H1 (cell line): ENCODE measurements around the gene C5. TPM values are rescaled to one million over a fixed set of nuclear protein-coding genes. Genes with fewer than 3 reads are reported as not detected.

Experiments used
- CTCF ChIA-PET: fragments of 300-600 bp; sonication (Branson Sonifier 250); formaldehyde crosslinking; loops from one replicate; lab custom pipeline; 2021; ENCODE audit not compliant: partially characterized antibody; lab: Charles Lee
- POLR2A ChIA-PET: fragments of 300-600 bp; sonication (Branson Sonifier 250); formaldehyde crosslinking; loops from one replicate; lab custom pipeline; 2021; ENCODE audit warnings: inconsistent platforms; ENCODE audit not compliant: partially characterized antibody; lab: Charles Lee
- DNase-seq, 2 experiments: peaks; one replicate each; pipeline versions ENCODE4 v3.0.0 to v3.0.0-alpha.2; 2010 to 2022; ENCODE audit warnings: low spot score in 2 of 2, low read depth in 1 of 2, mixed read lengths in 1 of 2
- FAIRE-seq: peaks from 2 replicates; lab custom pipeline; 2011; peaks lifted over from hg19 to GRCh38; lab: Jason Lieb, UNC
- H2AFZ ChIP-seq: 2 replicates; pipeline ENCODE4 v1.8.1; 2012; ENCODE audit warnings: low read length, inconsistent platforms
- H2AK5ac ChIP-seq: 2 replicates; pipeline ENCODE4 v1.6.1; 2013; ENCODE audit warnings: low read depth, low read length
- H2BK120ac ChIP-seq: replicated peaks from 2 replicates; pipeline ENCODE3; 2013; ENCODE audit warnings: low read depth, low read length, inconsistent platforms
- H2BK12ac ChIP-seq: 2 replicates; pipeline ENCODE4 v1.6.1; 2013; ENCODE audit warnings: low read depth, low read length
- H2BK15ac ChIP-seq: 2 replicates; pipeline ENCODE4 v1.6.1; 2013; ENCODE audit warnings: low read length
- H2BK20ac ChIP-seq: 2 replicates; pipeline ENCODE4 v1.6.1; 2013; ENCODE audit warnings: low read length
- H2BK5ac ChIP-seq: 2 replicates; pipeline ENCODE4 v1.6.1; 2013; ENCODE audit warnings: low read depth, low read length
- H3K14ac ChIP-seq: 2 replicates; pipeline ENCODE4 v1.6.1; 2013; ENCODE audit warnings: inconsistent platforms; ENCODE audit not compliant: insufficient read length
- H3K18ac ChIP-seq: 2 replicates; pipeline ENCODE4 v1.6.1; 2013; ENCODE audit warnings: low read length; ENCODE audit errors: extremely low read depth
- H3K23ac ChIP-seq: 2 replicates; pipeline ENCODE4 v1.6.1; 2013; ENCODE audit warnings: inconsistent platforms; ENCODE audit not compliant: insufficient read length
- H3K23me2 ChIP-seq: 2 replicates; pipeline ENCODE4 v1.6.1; 2013; ENCODE audit warnings: low read depth, low read length
- H3K27ac ChIP-seq: 2 replicates; pipeline ENCODE4 v1.6.1; 2011; ENCODE audit warnings: low read depth, low read length, inconsistent platforms
- H3K27me3 ChIP-seq, 4 experiments: replicated peaks in 1 of 4; 1 replicate in 1 of 4; 2 replicates in 3 of 4; pipeline versions ENCODE4 v1.6.1 to v1.8.1; 2011 to 2013; ENCODE audit warnings: low read length in 3 of 4, mild to moderate bottlenecking in 3 of 4, inconsistent platforms in 2 of 4, mixed read lengths in 2 of 4, moderate library complexity in 1 of 4; ENCODE audit not compliant: control insufficient read depth in 3 of 4, insufficient read depth in 3 of 4; ENCODE audit errors: extremely low read depth in 1 of 4
- H3K36me3 ChIP-seq, 4 experiments: 2 replicates each; pipeline versions ENCODE4 v1.6.1 to v1.8.1; 2011 to 2013; ENCODE audit warnings: mild to moderate bottlenecking in 4 of 4, low read length in 3 of 4, moderate library complexity in 2 of 4, control low read depth in 1 of 4, inconsistent platforms in 1 of 4; ENCODE audit not compliant: insufficient read depth in 4 of 4, control insufficient read depth in 2 of 4
- H3K4ac ChIP-seq: replicated peaks from 2 replicates; pipeline ENCODE3; 2013; ENCODE audit warnings: low read length, low read depth, mixed read lengths, inconsistent platforms; ENCODE audit not compliant: insufficient read length
- H3K4me1 ChIP-seq, 4 experiments: replicated peaks in 1 of 4; 1 replicate in 1 of 4; 2 replicates in 3 of 4; pipeline versions ENCODE4 v1.6.1 to v1.8.1; 2011 to 2013; ENCODE audit warnings: low read length in 3 of 4, inconsistent platforms in 2 of 4, mixed read lengths in 1 of 4; ENCODE audit not compliant: insufficient read depth in 4 of 4, control insufficient read depth in 3 of 4
- H3K4me2 ChIP-seq, 2 experiments: 2 replicates each; pipeline versions ENCODE4 v1.6.1 to v1.8.1; 2011 to 2013; ENCODE audit warnings: low read depth in 2 of 2, low read length in 2 of 2, control low read depth in 1 of 2, inconsistent platforms in 1 of 2, mild to moderate bottlenecking in 1 of 2; ENCODE audit not compliant: insufficient read depth in 1 of 2
- H3K4me3 ChIP-seq, 4 experiments: fragments of 200-600, 300-600 bp in 1 of 4; sonication (generic), shearing (Covaris generic), sonication (Bioruptor Twin) in 1 of 4; 2 replicates each; pipeline versions ENCODE4 v1.5.1 to v1.8.1; 2011 to 2016; ENCODE audit warnings: low read length in 4 of 4, low read depth in 3 of 4, control low read depth in 2 of 4, inconsistent platforms in 2 of 4, mild to moderate bottlenecking in 2 of 4, mixed read lengths in 1 of 4, moderate library complexity in 1 of 4; ENCODE audit not compliant: insufficient read depth in 2 of 4; ENCODE audit errors: extremely low read depth in 1 of 4
- H3K56ac ChIP-seq: replicated peaks from 2 replicates; pipeline ENCODE3; 2013; ENCODE audit warnings: low read depth, mild to moderate bottlenecking, mixed read lengths, low read length, inconsistent platforms; ENCODE audit not compliant: insufficient read length
- H3K79me1 ChIP-seq: 2 replicates; pipeline ENCODE4 v1.6.1; 2013; ENCODE audit warnings: low read depth, low read length, control low read depth
- H3K79me2 ChIP-seq, 2 experiments: 2 replicates each; pipeline versions ENCODE4 v1.6.1 to v1.8.1; 2012 to 2013; ENCODE audit warnings: low read length in 2 of 2, mild to moderate bottlenecking in 2 of 2, inconsistent platforms in 1 of 2; ENCODE audit not compliant: insufficient read depth in 2 of 2, control insufficient read depth in 1 of 2
- H3K9ac ChIP-seq, 4 experiments: replicated peaks in 1 of 4; 1 replicate in 1 of 4; 2 replicates in 3 of 4; pipeline versions ENCODE4 v1.6.1 to v1.8.1; 2011 to 2013; ENCODE audit warnings: low read depth in 3 of 4, low read length in 3 of 4, control low read depth in 2 of 4, mild to moderate bottlenecking in 2 of 4, moderate library complexity in 2 of 4, inconsistent platforms in 1 of 4; ENCODE audit errors: extremely low read depth in 1 of 4
- H3K9me3 ChIP-seq, 2 experiments: 2 replicates each; pipeline versions ENCODE4 v1.6.1 to v1.8.1; 2012 to 2013; ENCODE audit warnings: mild to moderate bottlenecking in 2 of 2, moderate library complexity in 2 of 2, control low read depth in 1 of 2, inconsistent platforms in 1 of 2, low read depth in 1 of 2, low read length in 1 of 2, mixed read lengths in 1 of 2; ENCODE audit not compliant: insufficient read depth in 2 of 2
- H4K20me1 ChIP-seq, 2 experiments: replicated peaks in 1 of 2; 2 replicates each; pipeline versions ENCODE3 to v1.8.1; 2011 to 2013; ENCODE audit warnings: inconsistent platforms in 2 of 2, low read length in 2 of 2, mild to moderate bottlenecking in 1 of 2; ENCODE audit not compliant: insufficient read depth in 2 of 2, control insufficient read depth in 1 of 2
- H4K5ac ChIP-seq: 2 replicates; pipeline ENCODE4 v1.6.1; 2013; ENCODE audit warnings: low read length, low read depth, mixed read lengths, inconsistent platforms; ENCODE audit not compliant: insufficient read length
- H4K8ac ChIP-seq: 2 replicates; pipeline ENCODE4 v1.8.0; 2013; ENCODE audit warnings: mild to moderate bottlenecking, moderate library complexity, low read length, inconsistent platforms; ENCODE audit not compliant: insufficient read depth; ENCODE audit errors: extremely low read depth
- H4K91ac ChIP-seq: replicated peaks from 2 replicates; pipeline ENCODE3; 2013; ENCODE audit warnings: low read length, mixed read lengths, inconsistent platforms; ENCODE audit not compliant: insufficient read length
- BRCA1 ChIP-seq: IDR thresholded peaks from 2 replicates; pipeline ENCODE4 v1.6.1; 2012; ENCODE audit warnings: low read depth, low read length, improper control_type of control experiment
- KDM1A ChIP-seq: fragments of 200-600, 300-600 bp; sonication (generic); IDR thresholded peaks from 2 replicates; pipeline ENCODE4 v1.7.1; 2016; ENCODE audit warnings: mild to moderate bottlenecking, low read length, borderline replicate concordance
- MAFK ChIP-seq: IDR thresholded peaks from 2 replicates; pipeline ENCODE4 v1.6.1; 2012; ENCODE audit warnings: low read depth, mild to moderate bottlenecking, improper control_type of control experiment, low read length
- POU5F1 ChIP-seq: IDR thresholded peaks from 2 replicates; pipeline ENCODE4 v1.6.1; 2011; ENCODE audit warnings: low read depth, mild to moderate bottlenecking, low read length, moderate library complexity
- RAD21 ChIP-seq, 2 experiments: IDR thresholded peaks in 1 of 2; conservative IDR thresholded peaks in 1 of 2; 2 replicates each; pipeline ENCODE4 v1.6.1; 2011; ENCODE audit warnings: low read depth in 2 of 2, low read length in 2 of 2, improper control_type of control experiment in 1 of 2, inconsistent platforms in 1 of 2, mild to moderate bottlenecking in 1 of 2, moderate library complexity in 1 of 2
- RFX5 ChIP-seq: IDR thresholded peaks from 2 replicates; pipeline ENCODE4 v1.6.1; 2011; ENCODE audit warnings: low read depth, low read length, improper control_type of control experiment, borderline replicate concordance
- SRF ChIP-seq: IDR thresholded peaks from 2 replicates; pipeline ENCODE4 v1.6.1; 2011; ENCODE audit warnings: mild to moderate bottlenecking, low read depth, low read length, moderate library complexity
- TAF1 ChIP-seq: IDR thresholded peaks from 2 replicates; pipeline ENCODE4 v1.6.1; 2011; ENCODE audit warnings: mild to moderate bottlenecking, low read depth, low read length
- TAF7 ChIP-seq: optimal IDR thresholded peaks from 2 replicates; pipeline ENCODE3; 2011; ENCODE audit warnings: low read depth, mild to moderate bottlenecking, inconsistent platforms, low read length, moderate library complexity, borderline replicate concordance
- TCF12 ChIP-seq: IDR thresholded peaks from 2 replicates; pipeline ENCODE4 v1.6.1; 2011; ENCODE audit warnings: low read depth, mild to moderate bottlenecking, low read length
- WGBS, 2 experiments: shearing (Covaris generic) in 1 of 2; methylation state at CpG; one replicate each; pipeline versions ENCODE4 v1.1.6 to v1.1.7; 2013 to 2015; ENCODE audit warnings: low lambda C conversion rate in 2 of 2, mixed read lengths in 2 of 2, inconsistent platforms in 1 of 2, low coverage in 1 of 2, missing lambda C conversion rate in 1 of 2; ENCODE audit not compliant: insufficient replicate concordance in 2 of 2, insufficient coverage in 1 of 2, insufficient read length in 1 of 2; ENCODE audit errors: extremely low coverage in 1 of 2, missing lambda C conversion rate in 1 of 2; 5-methylcytosine and 5-hydroxymethylcytosine counted together
- polyA plus RNA-seq, 7 experiments: library from polyadenylated mRNA; depleted of rRNA in 3 of 7; stranded (reverse) in 5 of 7; unstranded in 2 of 7; fragments of >200 nt in 5 of 7; fragments of 200-250 nt in 2 of 7; gene quantifications; 1 replicate in 5 of 7; 2 replicates in 1 of 7; 4 replicates in 1 of 7; pipeline versions ENCODE4 v1.2.1 to v1.2.3, GENCODE V29; 2011 to 2013; ENCODE audit warnings: missing spikeins in 2 of 7, mixed read lengths in 2 of 7
- total RNA-seq: library from RNA; stranded (reverse); fragmentation: NEBNext Ultra II Directional; extraction: Animal tissue kit (Norgen Biotek cat#: 25700); gene quantifications from 2 replicates; pipeline ENCODE4 v1.2.1, GENCODE V29; 2021
- TF ChIP-seq, protein P1 (sequence below), 3 experiments: IDR thresholded peaks; 1 replicate in 2 of 3; 2 replicates in 1 of 3; pipeline versions ENCODE4 v1.5.1 to v1.6.1; 2011; ENCODE audit warnings: low read length in 3 of 3, mild to moderate bottlenecking in 3 of 3, inconsistent platforms in 2 of 3, low read depth in 1 of 3, moderate library complexity in 1 of 3; ENCODE audit not compliant: insufficient read depth in 1 of 3; ENCODE audit errors: control extremely low read depth in 1 of 3

C5 gene
- total and polyA plus RNA-seq, 2 of the 8 experiments (the other 6 are each of a cell fraction or from before 2014, with no cell fraction given) = 0.24 to 0.35 TPM

DNA sequence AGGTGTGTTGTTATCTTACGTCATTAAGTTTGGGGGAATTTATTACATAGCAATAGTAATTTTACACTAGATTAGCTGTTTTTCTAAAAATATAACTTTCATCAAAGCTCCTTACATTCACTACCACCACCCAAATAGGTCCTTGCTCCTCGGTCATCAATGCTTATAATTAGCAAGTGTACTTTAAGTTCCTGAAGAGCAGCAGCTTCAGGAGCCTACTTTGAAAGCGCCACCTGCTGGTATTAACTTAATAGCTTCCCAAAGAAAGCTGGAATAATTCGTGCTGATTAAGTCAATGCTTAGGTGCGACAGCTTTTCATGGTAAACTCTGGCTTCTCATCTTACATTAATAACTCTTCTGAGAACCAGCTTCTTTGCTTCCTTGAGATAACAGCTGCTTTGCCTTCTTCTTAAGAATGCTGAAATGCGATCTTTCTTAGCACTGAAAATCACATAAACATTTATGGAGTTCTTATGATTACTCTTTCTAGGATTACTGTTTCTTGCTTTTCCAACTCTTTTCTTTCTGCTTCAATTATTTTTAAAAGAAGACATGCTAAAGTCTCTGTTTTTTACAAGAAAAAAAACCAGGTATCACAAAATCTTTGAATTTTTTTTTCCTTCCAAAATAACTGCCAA is 10.0 kb upstream of the C5 start:
- H3K27me3 ChIP-seq = no peaks in the 10 kb centered on the region
- no peaks in the 10 kb centered on the region for H3K36me3 ChIP-seq
- H3K4me1 ChIP-seq = no peaks in the 10 kb centered on the region
- H3K4ac ChIP-seq = no peak overlapping the region
- no peak overlapping the region for H2BK5ac ChIP-seq
- no peak overlapping the region for H4K8ac ChIP-seq
- no peak overlapping the region for H2BK12ac ChIP-seq
- H3K23ac ChIP-seq = no peak overlapping the region
- H4K5ac ChIP-seq = no peak overlapping the region
- no peak overlapping the region for H2BK20ac ChIP-seq
- no peak overlapping the region for H2AK5ac ChIP-seq
- H4K91ac ChIP-seq = no peak overlapping the region
- no peak overlapping the region for H2AFZ ChIP-seq
- H3K56ac ChIP-seq = no peak overlapping the region
- CTCF ChIA-PET = interaction anchor here (0.7 to 4.9 kb wide), 46 partner anchors 10 to 341 kb away, joined by 3 to 51 read pairs (median 4); partner anchors contain the start of genes C5 and GSN
- no peak overlapping the region for H3K4me2 ChIP-seq
- no peaks in the 10 kb centered on the region for H3K79me2 ChIP-seq
- no peak overlapping the region for H2BK15ac ChIP-seq
- H3K9ac ChIP-seq = no peak overlapping the region
- H3K18ac ChIP-seq = no peak overlapping the region
- POLR2A ChIA-PET = no interaction called here
- H4K20me1 ChIP-seq = no peaks in the 10 kb centered on the region
- H3K23me2 ChIP-seq = no peaks in the 10 kb centered on the region
- 36% methylated on average over 6 of the region's 6 CpGs; no CpG with 5 or more reads in 1 of the 2 experiments for WGBS, 2 experiments
- no peak overlapping the region for H2BK120ac ChIP-seq
- no peak overlapping the region for H3K4me3 ChIP-seq
- H3K79me1 ChIP-seq = no peaks in the 10 kb centered on the region
- H3K27ac ChIP-seq = no peak overlapping the region
- no peak for DNase-seq
- H3K9me3 ChIP-seq = no peaks in the 10 kb centered on the region
- H3K14ac ChIP-seq = no peak overlapping the region
- FAIRE-seq = peak; percentile 86
- no peak for TF ChIP-seq TAF7
- TF ChIP-seq SRF = no peak
- no peak for TF ChIP-seq POU5F1
- no peak for TF ChIP-seq RFX5
- TF ChIP-seq, protein P1, sequence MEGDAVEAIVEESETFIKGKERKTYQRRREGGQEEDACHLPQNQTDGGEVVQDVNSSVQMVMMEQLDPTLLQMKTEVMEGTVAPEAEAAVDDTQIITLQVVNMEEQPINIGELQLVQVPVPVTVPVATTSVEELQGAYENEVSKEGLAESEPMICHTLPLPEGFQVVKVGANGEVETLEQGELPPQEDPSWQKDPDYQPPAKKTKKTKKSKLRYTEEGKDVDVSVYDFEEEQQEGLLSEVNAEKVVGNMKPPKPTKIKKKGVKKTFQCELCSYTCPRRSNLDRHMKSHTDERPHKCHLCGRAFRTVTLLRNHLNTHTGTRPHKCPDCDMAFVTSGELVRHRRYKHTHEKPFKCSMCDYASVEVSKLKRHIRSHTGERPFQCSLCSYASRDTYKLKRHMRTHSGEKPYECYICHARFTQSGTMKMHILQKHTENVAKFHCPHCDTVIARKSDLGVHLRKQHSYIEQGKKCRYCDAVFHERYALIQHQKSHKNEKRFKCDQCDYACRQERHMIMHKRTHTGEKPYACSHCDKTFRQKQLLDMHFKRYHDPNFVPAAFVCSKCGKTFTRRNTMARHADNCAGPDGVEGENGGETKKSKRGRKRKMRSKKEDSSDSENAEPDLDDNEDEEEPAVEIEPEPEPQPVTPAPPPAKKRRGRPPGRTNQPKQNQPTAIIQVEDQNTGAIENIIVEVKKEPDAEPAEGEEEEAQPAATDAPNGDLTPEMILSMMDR (IDR thresholded peaks at IDR 0.05; ENCODE audit: control extremely low read depth in 1 of 3, insufficient read depth in 1 of 3, low read depth in 1 of 3, low read length in 3 of 3) = peak in 2 of 3 experiments; percentile 72 to 76; a peak in 3 of 4 replicates
- no peak for TF ChIP-seq BRCA1
- TF ChIP-seq TCF12 = no peak
- no peak for TF ChIP-seq KDM1A
- no peak for TF ChIP-seq TAF1
- peak; percentile 52 to 71 for TF ChIP-seq RAD21 (IDR thresholded peaks at IDR 0.05 in 1 of 2, conservative IDR thresholded peaks at IDR 0.05 in 1 of 2; ENCODE audit: low read depth in 2 of 2, low read length in 2 of 2)
- TF ChIP-seq MAFK = no peak
